HG03103 (cell line): ENCODE measurements around the gene FAM124A.
A peak's percentile ranks its signal among the peaks of the same experiment; 100 is the strongest.

Experiments
- ATAC-seq: cut with Tn5 transposase; IDR thresholded peaks from one replicate; pipeline ENCODE4 v1.9.1; 2021; ENCODE audit warnings: low read depth; ENCODE audit not compliant: unreplicated experiment

FAM124A gene

GRCh38 chr13:51222037-51222685 lies at the start of gene FAM124A:
TSS of gene FAM124A (plus strand) at chr13:51222398. CDS start at chr13:51222502, 104 bp downstream.
- peak; percentile 65 for ATAC-seq

DNA sequence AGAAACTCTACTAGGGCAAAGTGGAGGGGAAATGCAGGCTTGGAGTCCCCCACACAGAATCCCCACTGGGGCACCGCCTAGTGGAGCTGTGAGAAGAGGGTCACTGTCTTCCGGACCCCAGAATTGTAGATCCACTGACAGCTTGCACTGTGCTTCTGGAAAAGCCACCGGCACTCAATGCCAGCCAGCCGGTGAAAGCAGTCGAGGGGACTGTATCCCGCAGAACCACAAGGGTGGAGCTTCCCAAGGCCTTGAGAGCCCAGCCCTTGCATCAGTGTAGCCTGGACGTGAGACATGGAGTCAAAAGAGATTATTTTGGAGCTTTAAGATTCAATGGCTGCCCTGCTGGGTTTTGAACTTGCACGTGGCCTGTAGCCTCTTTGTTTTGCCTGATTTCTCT lies 47.2 kb upstream of the FAM124A start:
- ATAC-seq, result no peak

DNA sequence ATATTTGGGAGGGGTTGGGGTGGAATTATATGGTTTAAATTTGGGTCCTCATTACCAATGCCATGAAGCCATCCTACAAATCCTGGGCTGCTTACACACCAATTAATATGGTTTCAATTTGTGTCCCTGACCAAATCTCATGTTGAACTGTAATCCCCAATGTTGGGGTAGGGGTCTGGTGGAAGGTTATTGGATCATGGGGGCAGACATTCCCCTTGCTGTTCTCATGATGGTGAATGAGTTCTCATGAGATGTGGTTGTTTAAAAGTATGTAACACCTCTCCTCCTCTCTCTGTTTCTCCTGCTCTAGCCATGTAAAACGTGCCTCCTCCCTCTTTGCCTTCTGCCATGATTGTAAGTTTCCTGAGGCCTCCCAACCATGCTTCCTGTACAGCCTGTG lies 46.6 kb upstream of the FAM124A start:
- ATAC-seq, result no peak

DNA sequence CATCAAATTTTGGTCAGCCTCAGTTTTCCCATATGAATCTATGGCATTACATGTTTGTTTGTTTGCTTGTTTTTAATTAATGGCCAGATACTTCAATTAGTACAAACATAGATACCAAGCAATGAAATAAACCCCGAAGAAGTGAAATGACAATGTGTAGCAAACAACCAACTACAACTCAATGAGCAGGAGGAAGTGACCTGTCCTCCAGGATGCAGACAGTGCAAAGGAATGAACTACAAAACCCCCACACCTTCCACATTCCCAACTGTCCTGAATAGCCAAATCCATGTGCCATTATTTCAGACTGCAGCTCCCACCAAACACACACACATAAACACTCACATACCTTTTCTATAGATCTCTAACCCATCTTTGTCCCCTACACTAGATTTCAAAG lies 45.0 kb upstream of the FAM124A start:
- ATAC-seq, result no peak

DNA sequence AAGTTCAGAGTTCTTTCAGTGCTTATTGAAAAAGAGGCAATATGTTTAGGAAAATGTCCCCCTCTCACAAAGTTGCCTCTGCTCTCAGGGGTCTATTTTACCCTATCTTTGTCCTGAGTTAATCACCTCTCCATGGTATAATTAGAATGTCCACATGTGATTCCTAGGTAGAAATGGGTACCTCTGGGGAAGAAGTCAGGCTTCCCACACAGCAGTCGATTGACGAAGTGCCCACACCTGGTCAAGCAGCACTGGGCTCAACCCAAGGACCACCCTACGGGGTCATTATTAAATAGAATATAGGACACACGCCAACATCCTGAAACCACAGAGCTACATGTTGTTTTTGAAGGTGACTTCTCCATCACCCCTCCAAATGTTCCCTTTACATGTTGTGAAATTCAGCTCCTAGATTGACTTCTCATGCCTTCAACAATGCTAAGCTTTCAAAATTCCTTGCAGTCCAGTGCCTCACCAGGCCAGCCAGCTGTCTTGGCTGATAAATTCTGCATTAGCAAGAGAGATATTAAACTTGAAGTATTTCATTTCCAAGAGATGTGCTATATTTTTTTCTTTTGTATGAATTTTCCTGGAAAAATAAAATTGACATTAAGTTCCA lies 43.6 kb upstream of the FAM124A start:
- no peak for ATAC-seq

DNA sequence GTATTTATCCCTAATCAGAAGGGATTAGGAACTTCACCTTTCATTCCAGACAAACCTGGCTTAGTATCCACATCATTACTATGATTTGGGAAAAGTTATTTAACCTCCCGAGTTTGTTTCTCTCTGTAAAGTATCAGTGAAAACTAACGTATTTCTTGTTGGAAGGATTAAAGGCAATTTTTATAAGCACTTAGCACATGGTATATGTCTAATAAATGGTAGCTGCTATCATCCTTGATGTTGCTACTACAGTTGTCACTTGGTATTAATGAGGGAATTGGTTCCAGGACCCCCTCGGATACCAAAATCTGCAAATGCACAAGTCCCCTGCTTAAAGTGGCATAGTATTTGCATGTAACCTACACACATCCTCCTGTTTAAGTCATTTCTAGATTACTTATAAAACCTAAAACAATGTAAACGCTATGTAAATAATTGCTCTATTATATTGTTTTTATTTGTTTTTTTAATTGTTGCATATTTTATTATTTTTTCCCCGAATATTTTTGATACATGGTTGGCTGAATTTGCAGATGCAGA lies 42.7 kb upstream of the FAM124A start:
- no peak for ATAC-seq

DNA sequence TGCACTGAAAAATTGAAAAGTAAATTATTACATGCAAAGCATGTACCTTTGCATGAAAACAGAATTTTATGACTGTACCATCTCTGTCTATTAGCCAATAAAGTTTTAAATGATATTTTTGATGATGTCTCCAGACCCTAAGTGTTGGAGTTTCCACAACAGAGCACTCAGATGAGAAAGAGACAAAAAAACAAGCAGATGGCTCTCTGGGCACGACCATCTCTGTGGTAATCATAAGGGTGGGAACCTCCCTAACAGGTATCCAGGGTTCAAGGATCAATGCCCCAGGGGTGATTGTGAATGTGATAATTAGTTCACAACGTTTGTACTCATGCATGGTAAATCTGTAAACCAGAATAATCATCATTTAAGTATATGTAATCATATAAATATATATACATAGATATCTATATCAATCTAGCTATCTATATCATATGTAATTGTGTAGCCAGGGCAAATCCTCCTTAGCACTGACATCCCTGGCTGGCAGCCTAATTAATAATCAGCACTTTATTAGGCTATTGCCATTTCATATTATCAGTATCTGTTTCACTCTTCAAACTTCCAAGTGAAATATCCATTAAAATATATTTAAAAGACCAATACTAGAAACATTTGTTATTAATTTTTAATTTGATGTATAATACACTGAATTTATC lies 41.2 kb upstream of the FAM124A start:
- no peak for ATAC-seq

DNA sequence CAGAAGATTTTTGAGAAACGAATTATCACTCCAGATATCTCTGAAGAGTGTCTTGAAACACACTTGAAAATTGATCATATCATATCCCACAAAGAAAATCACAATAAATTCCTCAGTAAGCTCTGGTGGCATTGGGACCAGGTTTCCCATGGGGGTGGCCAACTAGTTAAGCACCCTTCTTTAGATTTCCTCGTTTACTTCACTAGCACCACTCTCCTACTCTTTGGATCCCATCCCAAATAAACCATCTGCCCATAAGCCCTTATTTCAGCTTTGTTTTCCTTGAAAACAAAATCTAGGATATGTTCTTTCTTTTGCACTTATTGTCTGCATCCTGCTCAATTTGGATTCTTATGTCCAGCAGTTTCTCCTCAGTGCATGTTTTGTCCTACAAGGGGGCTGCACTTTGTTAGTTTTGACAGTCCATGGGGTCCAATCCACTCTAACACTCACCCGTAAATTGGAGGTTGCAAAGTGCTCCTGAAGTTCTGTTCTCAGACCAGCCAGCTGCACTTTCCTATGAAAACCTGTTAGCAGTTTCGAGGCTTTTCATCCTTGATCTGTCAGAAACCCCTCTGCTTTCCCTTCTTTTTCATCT lies 40.3 kb upstream of the FAM124A start:
- ATAC-seq, result no peak

DNA sequence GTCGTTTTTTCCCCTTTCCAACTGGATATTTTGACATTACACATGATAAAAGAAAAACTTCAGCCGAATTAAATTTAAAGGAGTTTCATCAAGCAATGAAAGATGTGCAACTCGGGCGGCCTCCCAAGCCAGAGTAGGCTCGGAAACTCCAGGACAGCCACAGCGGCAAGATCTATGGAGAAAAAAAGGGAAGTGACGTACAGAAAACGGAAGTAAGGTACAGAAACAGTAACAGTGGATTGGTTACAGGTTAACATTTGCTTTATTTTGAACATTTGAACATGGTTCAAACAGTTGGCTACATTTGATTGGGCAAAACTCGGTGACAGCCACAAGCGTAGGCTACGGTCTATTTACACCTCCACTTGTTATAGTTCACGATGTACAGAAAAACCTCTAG lies 30.5 kb upstream of the FAM124A start:
- ATAC-seq, result no peak

- no peak for ATAC-seq
These were observed 29.9 kb upstream of the FAM124A start for GRCh38 chr13:51192348-51192747.

DNA sequence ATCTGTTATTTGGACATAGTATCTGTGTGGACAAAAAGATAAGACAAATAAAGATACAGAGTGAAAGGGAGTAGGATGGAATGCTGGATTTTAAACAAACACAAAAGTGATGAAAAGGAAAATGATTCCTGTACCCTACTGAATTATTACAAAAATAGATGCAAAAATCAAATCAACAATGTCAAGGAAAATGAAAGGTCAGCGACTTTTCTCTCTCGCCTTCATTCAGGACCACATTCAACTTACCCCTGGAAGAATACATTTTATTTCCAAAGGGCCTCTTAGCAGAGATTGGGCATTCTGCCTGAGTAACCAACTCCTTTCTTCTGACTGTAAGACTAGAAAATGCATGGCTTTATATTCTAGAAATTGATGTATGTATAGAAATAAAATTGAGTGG lies 28.8 kb upstream of the FAM124A start:
- ATAC-seq, result no peak

DNA sequence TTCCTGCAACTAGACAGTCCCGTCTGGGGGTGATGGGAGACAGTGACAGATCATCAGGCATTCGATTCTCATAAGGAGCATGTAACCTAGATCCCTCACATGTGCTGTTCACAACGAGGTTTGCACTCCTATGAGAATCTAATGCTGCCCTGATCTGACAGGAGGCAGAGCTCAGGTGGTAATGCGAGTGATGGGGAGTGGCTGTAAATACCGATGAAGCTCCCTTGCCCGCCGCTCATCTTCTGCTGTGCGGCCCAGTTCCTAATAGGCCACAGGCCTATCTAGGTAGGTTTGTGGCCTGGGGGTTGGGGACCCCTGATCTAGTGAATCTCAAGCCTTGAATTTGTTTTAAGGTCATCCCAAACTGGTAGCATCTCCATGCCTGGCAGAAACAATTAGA lies 27.3 kb upstream of the FAM124A start:
- no peak for ATAC-seq

DNA sequence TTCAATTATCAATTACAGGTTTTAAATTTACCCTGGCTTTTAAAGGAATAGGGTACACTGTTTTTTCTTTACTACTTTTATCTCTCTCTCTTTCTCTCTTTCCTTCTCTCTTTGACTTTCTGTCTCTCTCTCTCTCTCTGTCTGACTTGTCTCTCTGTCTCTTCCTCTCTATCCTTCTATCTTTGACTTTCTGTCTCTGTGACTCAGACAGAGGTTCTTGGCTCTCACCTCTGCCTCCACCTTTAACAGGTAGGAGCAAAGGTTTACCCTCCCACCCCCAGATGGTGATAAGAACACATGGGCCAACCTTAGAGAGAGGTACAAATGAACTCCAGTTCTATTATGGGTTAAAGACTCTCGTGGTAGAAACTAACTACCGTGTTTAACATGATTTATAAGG lies 20.3 kb upstream of the FAM124A start:
- ATAC-seq, result no peak

DNA sequence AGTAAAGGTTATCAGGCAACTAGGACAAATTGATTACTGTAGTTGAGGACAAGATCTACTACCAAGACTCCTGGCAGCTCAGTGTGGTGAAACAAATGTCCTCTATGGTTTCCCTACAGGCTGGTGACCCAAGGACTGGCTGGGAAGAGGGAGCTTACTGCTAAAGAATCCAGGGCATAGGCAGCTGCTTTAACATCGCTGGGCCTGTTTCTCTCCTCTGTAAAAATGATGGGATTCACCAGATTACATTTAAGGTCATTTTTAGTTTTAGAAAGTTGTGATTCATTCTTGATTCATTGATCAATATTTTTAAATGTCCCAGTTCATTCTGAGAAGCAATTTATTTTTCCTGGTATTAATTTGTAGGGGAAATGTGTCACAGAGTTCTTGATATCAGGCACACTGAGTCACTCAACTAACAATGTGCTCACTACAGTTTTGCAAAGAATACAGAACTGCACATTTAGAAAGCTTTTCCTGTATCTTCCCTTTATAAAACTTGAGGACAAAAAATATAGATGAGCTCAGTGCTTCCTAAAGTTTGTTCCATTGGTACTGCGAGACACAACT lies 19.6 kb upstream of the FAM124A start:
- ATAC-seq, result no peak

- ATAC-seq, result no peak
These were observed 15.6 kb upstream of the FAM124A start for GRCh38 chr13:51206584-51206983.

- ATAC-seq, result no peak
These were observed 14.3 kb upstream of the FAM124A start for GRCh38 chr13:51207881-51208280.

- ATAC-seq, result no peak
These were observed 13.5 kb upstream of the FAM124A start for GRCh38 chr13:51208716-51209115.

DNA sequence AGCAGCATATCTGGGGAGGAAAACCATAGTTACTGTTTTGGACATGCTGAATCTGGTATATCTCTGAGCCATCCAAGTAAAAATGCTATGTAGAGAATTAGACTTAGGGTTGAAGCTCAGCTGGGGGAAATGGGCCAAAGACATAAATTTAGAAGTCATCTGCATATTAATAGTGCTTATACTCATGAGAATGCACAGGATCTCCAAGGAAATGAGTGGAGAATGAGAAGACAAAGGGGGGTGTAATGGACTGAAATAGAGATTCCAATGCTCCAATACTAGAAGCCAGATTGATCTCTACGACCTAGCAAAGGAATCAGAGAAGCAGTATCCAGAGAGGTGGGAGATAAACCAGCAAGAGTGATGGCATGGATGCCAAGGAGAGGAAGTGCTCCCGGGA lies 10.3 kb upstream of the FAM124A start:
- no peak for ATAC-seq

GRCh38 chr13:51212758-51213157 lies 9.4 kb upstream of the FAM124A start:
- ATAC-seq, result no peak

- no peak for ATAC-seq
These were observed 8.9 kb upstream of the FAM124A start for GRCh38 chr13:51213173-51213728.

- no peak for ATAC-seq
These were observed 3.6 kb upstream of the FAM124A start for GRCh38 chr13:51218626-51219025.
